AG09319 (cell line): ENCODE results near the gene RAI1.

Source experiments
- DNase-seq: peaks from one replicate; pipeline ENCODE4 v3.0.0-alpha.2; 2010; ENCODE audit warnings: low read depth; ENCODE audit errors: extremely low read depth
- TF ChIP-seq, protein P1 (sequence below): IDR thresholded peaks from 2 replicates; pipeline ENCODE4 v1.5.1; 2011; ENCODE audit warnings: low read depth, mild to moderate bottlenecking, inconsistent platforms, low read length, moderate library complexity

The RAI1 gene

DNA sequence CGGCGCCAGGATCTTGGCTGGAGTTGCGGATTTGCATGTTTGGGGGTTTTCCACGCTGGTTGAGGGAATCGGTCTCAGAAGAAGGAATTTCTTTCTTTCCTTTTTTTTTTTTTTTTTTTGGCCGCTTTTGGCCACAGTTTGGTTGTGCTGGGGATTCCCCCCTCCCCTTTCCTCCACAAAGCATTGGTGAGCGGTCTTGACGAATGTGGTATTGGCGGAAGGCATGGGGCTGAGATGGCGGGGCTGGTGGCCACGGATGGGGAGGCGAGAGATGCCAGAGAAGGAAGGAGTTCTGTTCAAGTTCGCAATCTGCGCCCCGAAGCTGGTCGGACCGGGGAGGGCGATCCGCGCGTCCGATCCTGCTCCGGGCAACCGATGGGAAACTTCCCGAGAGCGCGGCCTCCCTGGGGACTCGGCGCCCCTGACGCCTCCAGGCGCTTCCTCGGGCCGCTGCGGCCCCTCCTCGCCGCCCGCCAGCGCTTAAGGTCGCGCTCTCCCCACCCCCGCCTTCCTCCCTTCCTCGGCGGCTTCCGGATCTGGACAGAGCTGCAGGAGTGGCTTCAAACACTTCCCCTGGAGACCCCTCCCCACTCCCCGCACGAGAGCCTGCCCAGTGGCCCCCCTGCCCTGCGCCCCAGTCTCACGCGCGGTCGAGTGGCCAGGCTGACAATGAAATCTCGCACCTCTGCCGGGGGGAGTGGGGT is 43.2 kb downstream of the RAI1 start:
- DNase-seq, result no peak
- TF ChIP-seq, protein P1, sequence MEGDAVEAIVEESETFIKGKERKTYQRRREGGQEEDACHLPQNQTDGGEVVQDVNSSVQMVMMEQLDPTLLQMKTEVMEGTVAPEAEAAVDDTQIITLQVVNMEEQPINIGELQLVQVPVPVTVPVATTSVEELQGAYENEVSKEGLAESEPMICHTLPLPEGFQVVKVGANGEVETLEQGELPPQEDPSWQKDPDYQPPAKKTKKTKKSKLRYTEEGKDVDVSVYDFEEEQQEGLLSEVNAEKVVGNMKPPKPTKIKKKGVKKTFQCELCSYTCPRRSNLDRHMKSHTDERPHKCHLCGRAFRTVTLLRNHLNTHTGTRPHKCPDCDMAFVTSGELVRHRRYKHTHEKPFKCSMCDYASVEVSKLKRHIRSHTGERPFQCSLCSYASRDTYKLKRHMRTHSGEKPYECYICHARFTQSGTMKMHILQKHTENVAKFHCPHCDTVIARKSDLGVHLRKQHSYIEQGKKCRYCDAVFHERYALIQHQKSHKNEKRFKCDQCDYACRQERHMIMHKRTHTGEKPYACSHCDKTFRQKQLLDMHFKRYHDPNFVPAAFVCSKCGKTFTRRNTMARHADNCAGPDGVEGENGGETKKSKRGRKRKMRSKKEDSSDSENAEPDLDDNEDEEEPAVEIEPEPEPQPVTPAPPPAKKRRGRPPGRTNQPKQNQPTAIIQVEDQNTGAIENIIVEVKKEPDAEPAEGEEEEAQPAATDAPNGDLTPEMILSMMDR, result no peak

DNA sequence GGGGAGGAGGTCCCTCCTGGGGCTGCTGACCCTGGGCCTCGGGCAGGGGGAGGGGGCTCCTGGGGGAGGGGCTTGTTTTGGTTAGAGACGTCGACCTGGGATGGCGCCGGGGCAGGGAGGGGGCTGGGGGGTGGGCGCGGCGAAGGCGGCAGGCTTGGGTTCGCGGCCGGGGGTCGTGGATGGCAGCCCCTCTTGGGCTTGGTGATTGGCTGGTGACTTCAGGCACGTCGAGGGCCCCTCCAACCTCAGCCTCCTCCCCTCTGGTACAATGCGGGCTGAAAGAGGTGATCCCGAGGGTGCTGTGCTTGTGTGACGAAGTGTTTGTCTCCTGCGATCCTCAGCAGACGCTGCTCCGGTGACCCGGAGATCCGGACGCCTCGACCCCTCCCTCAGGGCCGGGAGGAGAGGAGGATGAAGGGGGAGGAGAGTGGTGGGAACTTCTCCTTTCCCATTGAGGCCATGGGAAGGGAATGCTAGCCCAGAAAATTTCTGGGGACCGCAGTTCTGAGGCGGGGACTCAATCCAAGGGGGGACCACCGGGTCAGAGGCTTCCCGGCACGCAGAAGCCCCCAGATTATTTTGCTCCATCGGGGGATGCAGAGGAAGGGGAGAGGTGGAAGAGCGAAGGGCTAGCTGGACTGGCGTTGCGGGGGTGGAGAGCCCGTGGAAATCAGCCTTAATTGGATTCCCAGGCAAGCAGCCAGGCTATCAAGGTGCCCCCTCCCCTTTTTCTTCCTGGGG is 43.9 kb downstream of the RAI1 start:
- DNase-seq, result no peak
- TF ChIP-seq, protein P1, result no peak

DNA sequence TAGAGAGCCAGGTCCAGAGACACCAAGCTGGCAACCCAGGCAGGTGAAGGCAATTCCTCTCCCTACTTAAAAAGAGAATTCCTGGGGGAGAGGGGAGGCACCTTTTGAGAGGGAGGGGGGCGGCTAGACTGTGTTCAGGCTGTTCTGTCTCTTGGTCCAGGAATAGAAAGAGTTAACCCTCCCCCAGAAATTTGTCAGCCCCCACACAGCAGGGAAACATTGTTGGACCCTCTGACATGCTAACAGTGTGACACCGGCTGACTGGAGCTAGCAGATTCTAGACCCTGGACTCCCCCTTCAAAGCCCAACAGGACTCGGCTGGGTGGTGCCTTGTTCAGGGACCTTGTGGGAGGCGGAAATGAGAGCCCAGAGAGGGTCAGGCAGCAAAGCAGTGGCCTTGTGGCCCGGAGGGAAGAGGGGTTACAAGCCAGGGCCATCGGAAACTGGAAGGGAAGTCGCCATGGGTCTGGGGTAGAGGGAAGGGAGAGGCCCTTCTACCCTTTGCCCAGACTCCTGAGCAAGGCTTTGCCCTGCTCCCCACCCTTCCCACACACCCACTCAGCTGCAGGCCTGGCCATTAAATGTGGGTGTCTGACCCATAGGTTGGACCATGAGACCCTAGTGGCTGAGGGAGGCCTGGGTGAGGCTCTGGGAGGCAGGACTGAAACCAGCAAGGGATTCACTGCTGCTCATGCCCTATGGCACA is 44.6 kb downstream of the RAI1 start:
- no peak for DNase-seq
- TF ChIP-seq, protein P1, result no peak

DNA sequence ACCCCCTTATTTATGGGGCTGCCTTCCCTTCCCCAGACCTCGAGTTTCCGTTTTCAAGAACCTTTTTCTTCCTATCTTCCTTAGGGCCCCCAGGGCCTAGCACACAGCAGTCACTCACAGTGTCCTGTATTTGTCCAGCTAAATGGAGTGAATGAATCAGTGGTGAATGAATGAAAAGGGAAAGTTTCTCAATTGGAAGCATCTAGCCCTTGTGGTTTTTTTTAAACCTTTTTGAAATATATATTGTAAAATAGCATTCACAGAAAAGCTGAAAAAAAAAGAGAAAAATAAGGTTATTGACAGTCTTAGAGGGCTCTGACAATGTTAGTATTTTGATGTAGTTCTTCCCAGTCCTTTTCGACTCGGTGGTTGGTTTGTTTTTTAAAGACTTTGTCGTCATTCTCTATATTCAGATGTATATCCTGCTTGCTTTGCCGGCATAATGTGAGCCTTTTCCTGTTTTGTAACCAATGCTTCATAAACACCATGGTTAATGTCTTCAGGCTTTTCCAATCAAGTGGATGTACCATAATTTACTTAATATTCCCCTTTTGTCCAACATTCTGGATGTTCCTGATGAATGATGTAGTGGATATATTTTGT is 45.3 kb downstream of the RAI1 start:
- no peak for DNase-seq
- TF ChIP-seq, protein P1, result no peak

DNA sequence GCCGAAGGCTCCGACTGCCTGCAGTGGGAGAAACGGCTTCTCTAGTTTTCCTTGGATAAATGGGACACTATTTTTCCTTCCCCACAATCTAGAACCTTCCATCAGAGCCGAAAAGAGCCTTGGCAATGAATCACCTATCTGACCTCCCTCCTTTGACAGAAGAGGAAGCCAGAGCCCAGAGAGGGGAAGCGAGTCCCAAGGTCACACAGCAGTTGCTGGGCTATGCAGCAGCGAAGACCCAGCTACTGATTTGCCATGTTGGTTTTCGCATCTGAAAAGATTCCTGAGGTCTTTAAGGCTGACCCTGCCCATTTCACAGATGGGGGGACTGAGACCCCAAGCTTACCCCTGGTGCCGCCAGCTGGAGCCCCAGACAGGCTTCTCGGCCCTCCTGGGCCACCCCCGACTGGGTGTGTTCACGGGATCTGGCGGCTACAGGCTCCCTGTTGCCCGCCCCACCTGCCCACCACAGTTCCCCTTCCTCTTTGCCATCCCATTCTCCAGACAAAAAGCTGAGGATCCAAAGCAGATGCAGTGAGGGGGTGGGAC is 45.9 kb downstream of the RAI1 start:
- TF ChIP-seq, protein P1, result no peak
- no peak for DNase-seq

DNA sequence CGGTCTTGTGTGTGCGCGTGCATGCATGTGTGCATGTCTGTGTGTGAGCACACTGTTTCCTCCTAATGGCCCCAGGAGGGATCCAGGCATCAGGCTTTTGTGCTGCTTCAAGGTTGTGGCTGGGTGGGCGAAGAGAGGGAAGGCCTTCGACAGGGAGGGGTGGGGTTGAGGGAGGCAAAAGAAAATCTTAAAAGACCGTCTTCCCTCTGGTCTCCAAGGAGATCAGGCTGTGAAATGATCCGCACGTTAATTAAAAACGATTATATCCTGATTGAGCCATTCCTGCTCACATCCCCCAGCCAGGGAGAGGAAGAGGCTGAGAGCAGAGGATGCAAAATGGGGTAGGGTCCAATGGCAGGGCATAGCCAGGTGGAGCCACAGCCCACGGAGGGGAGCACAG is 46.9 kb downstream of the RAI1 start:
- no peak for DNase-seq
- TF ChIP-seq, protein P1, result no peak
